Naive B cell (primary cell): ENCODE data around the gene ZC3H4. TPM values are rescaled to one million over a fixed set of nuclear protein-coding genes. Genes with fewer than 3 reads are reported as not detected.
A peak's percentile ranks its signal among the peaks of the same experiment; 100 is the strongest.

Source experiments
- ATAC-seq, 2 donors: fragments of 150-1000 bp; cut with Tn5 transposase; 2 replicates each; pipeline ENCODE4 v1.10.0; 2021; ENCODE audit warnings: low read depth in 2 of 2, mild to moderate bottlenecking in 2 of 2, moderate library complexity in 2 of 2
- DNase-seq: peaks from one replicate; pipeline ENCODE4 v3.0.0; 2022
- H3K27ac Mint-ChIP-seq, 6 donors: one replicate each; pipeline ENCODE4 v1.8.0; 2020 to 2022; ENCODE audit warnings: mild to moderate bottlenecking in 6 of 6, mixed read lengths in 6 of 6, moderate library complexity in 5 of 6, inconsistent platforms in 2 of 6
- H3K27me3 Mint-ChIP-seq, 3 donors: one replicate each; pipeline ENCODE4 v1.8.0; 2021 to 2022; ENCODE audit warnings: mixed read lengths in 3 of 3, mild to moderate bottlenecking in 1 of 3
- H3K36me3 Mint-ChIP-seq, 2 donors: one replicate each; pipeline ENCODE4 v1.8.0; 2020 to 2022; ENCODE audit warnings: mixed read lengths in 2 of 2, inconsistent platforms in 1 of 2, mild to moderate bottlenecking in 1 of 2
- H3K4me1 Mint-ChIP-seq, 3 donors: one replicate each; pipeline ENCODE4 v1.8.0; 2020 to 2022; ENCODE audit warnings: mixed read lengths in 3 of 3, inconsistent platforms in 1 of 3, mild to moderate bottlenecking in 1 of 3, moderate library complexity in 1 of 3
- H3K4me3 Mint-ChIP-seq, 8 donors: one replicate each; pipeline ENCODE4 v1.8.0; 2020 to 2022; ENCODE audit warnings: mild to moderate bottlenecking in 8 of 8, mixed read lengths in 8 of 8, moderate library complexity in 8 of 8, inconsistent platforms in 2 of 8
- H3K9me3 Mint-ChIP-seq, 7 donors: one replicate each; pipeline ENCODE4 v1.8.0; 2020 to 2022; ENCODE audit warnings: mixed read lengths in 7 of 7, mild to moderate bottlenecking in 5 of 7, inconsistent platforms in 2 of 7, moderate library complexity in 1 of 7
- polyA plus RNA-seq, 6 donors: library from polyadenylated mRNA; unstranded; fragments of 300-500 nt; fragmentation: Illumina TruSeq; gene quantifications; one replicate each; pipeline ENCODE4 v1.2.3, GENCODE V29; 2021; ENCODE audit warnings: low read depth in 6 of 6

ZC3H4 gene
- polyA plus RNA-seq, 6 donors from 2014 or later = 0.46 to 2.6 (median 1.6) TPM

- peaks cover 0 to 9% of the 10 kb centered on the region in 2 donors for H3K36me3 Mint-ChIP-seq
- peak overlapping the region in 1 of 6 donors; percentile 31 for H3K27ac Mint-ChIP-seq
- DNase-seq (no peak), ATAC-seq (no peak)
- H3K4me1 Mint-ChIP-seq = peaks cover 30 to 50% (median 41%) of the 10 kb centered on the region in 3 donors
- no peak overlapping the region for H3K4me3 Mint-ChIP-seq
- H3K27me3 Mint-ChIP-seq = no peaks in the 10 kb centered on the region
- H3K9me3 Mint-ChIP-seq = no peaks in the 10 kb centered on the region
Observed at GRCh38 chr19:47097396-47098201, 16.0 kb downstream of the ZC3H4 start.

DNA sequence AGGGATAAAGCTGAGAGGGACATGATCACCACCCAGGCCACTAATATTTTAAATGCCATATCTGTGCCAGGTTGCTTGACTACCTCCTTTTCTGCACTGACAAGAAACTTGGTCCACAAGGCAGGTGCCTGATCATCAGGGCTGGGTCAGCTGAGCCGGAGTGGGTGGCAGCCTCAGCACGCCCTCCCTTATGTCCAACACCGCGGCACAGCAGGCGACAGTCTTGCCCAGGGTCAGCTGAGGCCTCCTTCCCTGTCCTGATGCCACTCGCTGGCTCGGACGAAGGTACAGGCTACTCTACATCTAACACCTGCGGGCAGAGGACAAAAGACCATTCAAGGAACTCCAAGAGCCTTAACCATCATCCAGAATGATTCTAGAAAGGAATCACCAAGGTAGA is 16.9 kb downstream of the ZC3H4 start:
- Mint-ChIP-seq H3K36me3 (peaks cover 0 to 9% of the 10 kb centered on the region in 2 donors), H3K4me1 (peaks cover 27 to 41% (median 32%) of the 10 kb centered on the region in 3 donors), H3K4me3 (no peak overlapping the region), H3K27ac (peak overlapping the region in 2 of 6 donors; percentile 28 to 31), H3K9me3 (no peaks in the 10 kb centered on the region), H3K27me3 (no peaks in the 10 kb centered on the region)
- no peak for ATAC-seq
- DNase-seq = no peak

DNA sequence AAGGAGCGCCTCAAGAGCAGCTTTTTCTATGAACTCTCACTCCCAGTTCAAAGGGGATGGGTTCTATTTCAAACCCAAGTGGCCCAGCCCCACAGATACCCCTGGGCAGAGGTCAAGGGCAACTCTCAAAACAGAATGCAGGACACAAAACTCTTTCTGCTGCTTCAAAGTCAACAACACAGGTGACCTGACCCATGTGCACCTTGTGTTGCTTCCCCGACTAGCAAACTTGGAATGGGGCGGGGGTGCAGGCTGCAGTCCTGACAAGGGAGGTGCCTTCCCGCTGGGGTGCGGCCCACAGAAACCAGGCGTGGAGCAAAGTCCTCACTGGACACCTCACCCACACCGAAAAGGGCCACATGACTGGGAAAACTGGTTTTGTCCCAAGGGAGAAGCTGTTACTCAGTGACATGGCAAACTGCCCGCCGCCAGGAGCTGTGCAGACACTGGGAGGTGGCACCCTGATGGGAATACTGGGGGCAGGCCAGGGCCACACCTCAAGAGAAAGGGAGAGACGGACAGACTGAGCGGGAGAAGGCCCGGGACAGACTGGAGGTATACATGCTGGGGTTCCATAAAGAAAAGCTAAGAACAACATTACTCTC is 17.4 kb downstream of the ZC3H4 start:
- ATAC-seq (no peak), DNase-seq (no peak)
- Mint-ChIP-seq H3K4me3 (no peak overlapping the region), H3K27ac (peak overlapping the region in 4 of 6 donors; percentile 70 to 83 (median 76)), H3K27me3 (no peaks in the 10 kb centered on the region), H3K4me1 (peaks cover 27 to 38% (median 32%) of the 10 kb centered on the region in 3 donors), H3K9me3 (no peaks in the 10 kb centered on the region), H3K36me3 (peaks cover 0 to 9% of the 10 kb centered on the region in 2 donors)

DNA sequence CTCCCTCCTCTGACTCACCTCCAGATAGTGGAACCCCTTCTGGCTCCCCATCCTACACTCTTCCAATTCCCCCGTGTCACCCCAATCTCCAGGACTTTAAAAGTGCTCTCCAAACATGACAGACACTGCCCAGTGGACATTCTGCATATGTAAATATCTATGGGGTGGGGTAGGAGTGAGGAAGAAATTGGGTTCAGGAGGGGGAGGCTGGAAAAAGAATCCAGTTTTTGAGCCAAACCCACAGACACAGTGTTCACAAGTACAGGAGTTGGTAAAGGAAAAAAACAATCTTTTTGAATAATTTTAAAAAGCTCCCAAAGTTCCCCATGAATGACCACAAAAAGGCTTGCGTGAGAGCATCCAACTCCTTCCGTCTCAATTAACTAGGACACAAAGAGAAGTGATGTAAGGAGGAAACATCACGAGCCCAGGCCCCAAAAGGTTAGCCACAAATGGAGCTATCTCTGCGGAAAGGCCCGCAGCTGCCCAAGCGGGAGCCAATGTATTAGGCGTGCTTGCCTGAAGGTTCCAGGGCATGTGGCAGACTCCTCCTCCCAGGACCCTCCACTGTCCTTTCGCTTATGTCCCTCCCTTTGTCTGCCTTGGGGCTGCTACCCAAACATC is 18.0 kb downstream of the ZC3H4 start:
- H3K4me3 Mint-ChIP-seq = peak overlapping the region in 1 of 8 donors; percentile 2
- no peaks in the 10 kb centered on the region for H3K27me3 Mint-ChIP-seq
- peaks cover 0 to 9% of the 10 kb centered on the region in 2 donors for H3K36me3 Mint-ChIP-seq
- peaks cover 28 to 38% (median 32%) of the 10 kb centered on the region in 3 donors for H3K4me1 Mint-ChIP-seq
- H3K27ac Mint-ChIP-seq = peak overlapping the region in 4 of 6 donors; percentile 54 to 84 (median 80)
- ATAC-seq = no peak
- no peaks in the 10 kb centered on the region for H3K9me3 Mint-ChIP-seq
- DNase-seq = no peak

DNA sequence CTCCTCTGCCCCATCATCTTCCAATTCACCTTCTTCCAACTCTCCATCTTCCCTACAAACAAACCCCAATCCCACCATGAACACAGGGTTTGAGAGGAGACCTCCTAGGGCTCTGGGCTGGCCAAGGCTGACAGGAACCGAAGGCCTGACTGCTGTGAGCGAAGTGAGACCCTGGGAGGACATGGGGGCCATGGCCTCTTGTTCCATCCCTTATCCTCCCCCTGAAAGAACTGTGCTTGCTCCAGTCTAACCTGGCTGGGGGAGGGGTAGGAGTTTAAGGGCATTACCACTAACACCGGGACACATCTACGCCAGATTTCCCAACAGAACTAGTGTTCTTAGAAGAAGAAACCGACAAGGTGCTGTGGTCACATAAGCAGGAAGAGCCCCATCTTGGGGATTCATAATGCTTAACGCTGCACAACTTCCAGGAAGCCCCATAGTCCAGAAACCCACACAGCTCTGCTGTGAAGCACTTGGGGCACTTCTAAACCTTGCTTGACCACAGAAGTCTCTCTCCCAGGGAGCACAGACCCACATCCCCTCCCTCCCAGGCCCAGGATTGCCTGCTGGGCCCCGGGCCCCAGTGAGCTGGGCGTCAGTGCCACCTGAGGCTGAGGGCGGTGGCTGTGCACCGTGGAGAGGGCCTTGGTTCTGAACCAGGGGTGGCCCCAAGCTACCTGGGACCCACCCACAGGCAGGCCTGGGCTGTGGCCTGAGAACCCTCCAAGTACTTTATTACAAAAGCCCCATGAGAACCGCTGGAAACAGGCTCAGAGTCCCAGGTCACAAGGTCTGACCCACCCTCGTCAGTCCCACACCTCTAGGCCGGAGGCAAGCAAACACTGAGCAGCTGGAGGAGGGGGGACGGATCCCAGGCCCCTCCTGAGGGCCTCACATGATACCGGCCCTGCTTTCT is 18.8 kb downstream of the ZC3H4 start:
- Mint-ChIP-seq H3K36me3 (peaks cover 0 to 9% of the 10 kb centered on the region in 2 donors), H3K4me1 (peaks cover 26 to 33% (median 27%) of the 10 kb centered on the region in 3 donors), H3K4me3 (peak overlapping the region in 1 of 8 donors; percentile 23), H3K27me3 (no peaks in the 10 kb centered on the region), H3K27ac (peak overlapping the region in 5 of 6 donors; percentile 54 to 89 (median 80)), H3K9me3 (no peaks in the 10 kb centered on the region)
- ATAC-seq = peak in 1 of 2 donors; percentile 38
- no peak for DNase-seq

DNA sequence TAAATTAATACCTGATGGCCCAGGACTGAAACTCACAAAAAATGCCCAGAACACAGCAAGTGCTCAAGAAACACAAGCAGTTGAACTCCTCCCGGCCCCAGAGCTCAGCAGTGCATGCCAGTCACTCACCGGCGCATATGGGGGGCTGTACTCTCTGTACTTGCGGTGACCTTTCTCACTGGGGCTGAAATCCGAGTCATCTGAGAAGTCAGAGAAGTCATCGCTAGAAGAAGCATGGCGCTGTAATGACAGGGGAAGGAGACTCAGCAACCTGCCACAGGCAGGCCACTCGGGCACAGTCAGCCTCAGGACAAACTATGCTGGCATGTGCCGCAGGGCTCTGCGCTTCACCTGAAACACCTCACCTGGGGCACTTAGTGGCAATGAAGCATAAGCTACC is 19.7 kb downstream of the ZC3H4 start:
- Mint-ChIP-seq H3K4me1 (peaks cover 24 to 30% (median 25%) of the 10 kb centered on the region in 3 donors), H3K36me3 (peaks cover 0 to 9% of the 10 kb centered on the region in 2 donors)
- peak; percentile 48 to 83 for ATAC-seq

DNA sequence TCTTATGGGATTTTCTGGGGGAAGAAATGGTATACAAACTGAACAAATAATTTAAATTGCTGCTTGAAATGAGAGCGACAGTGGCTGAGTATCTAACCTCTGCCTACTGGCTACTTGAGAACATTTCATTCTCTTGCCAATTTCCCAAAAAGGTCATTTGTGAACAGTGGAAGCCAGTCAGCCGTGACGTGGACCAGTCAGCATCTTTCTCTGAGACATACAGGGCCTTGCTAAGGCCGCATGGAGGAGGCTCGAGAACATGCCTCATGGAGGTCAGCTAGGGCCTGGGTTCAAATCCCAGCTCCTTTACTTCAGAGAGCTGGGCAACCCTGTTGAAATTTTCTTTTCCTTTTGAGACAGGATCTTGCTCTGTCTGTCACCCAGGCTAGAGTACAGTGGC is 20.3 kb downstream of the ZC3H4 start:
- H3K36me3 Mint-ChIP-seq = peaks cover 0 to 9% of the 10 kb centered on the region in 2 donors
- H3K4me1 Mint-ChIP-seq = peaks cover 19 to 26% (median 21%) of the 10 kb centered on the region in 3 donors
- ATAC-seq (no peak), DNase-seq (no peak)
- no peaks in the 10 kb centered on the region for H3K9me3 Mint-ChIP-seq
- no peaks in the 10 kb centered on the region for H3K27me3 Mint-ChIP-seq
- peak overlapping the region in 3 of 6 donors; percentile 24 to 83 (median 24) for H3K27ac Mint-ChIP-seq
- H3K4me3 Mint-ChIP-seq = no peak overlapping the region

More for the DNA sequence above, 19.7 kb downstream of the ZC3H4 start:
- peak overlapping the region in 3 of 6 donors; percentile 24 to 83 (median 64) for H3K27ac Mint-ChIP-seq
- H3K4me3 Mint-ChIP-seq = no peak overlapping the region
- no peak for DNase-seq
- no peaks in the 10 kb centered on the region for H3K9me3 Mint-ChIP-seq
- H3K27me3 Mint-ChIP-seq = no peaks in the 10 kb centered on the region

- Mint-ChIP-seq H3K4me1 (peaks cover 20 to 21% (median 20%) of the 10 kb centered on the region in 3 donors), H3K9me3 (no peaks in the 10 kb centered on the region), H3K36me3 (peaks cover 0 to 11% of the 10 kb centered on the region in 2 donors), H3K27ac (peak overlapping the region in 3 of 6 donors; percentile 12 to 59 (median 52)), H3K4me3 (no peak overlapping the region), H3K27me3 (no peaks in the 10 kb centered on the region)
- ATAC-seq (no peak), DNase-seq (no peak)
Observed at GRCh38 chr19:47089767-47090350, 23.7 kb downstream of the ZC3H4 start.

- DNase-seq = no peak
- Mint-ChIP-seq H3K27me3 (no peaks in the 10 kb centered on the region), H3K36me3 (peaks cover 4 to 14% of the 10 kb centered on the region in 2 donors), H3K27ac (peak overlapping the region in 3 of 6 donors; percentile 24 to 79 (median 42)), H3K4me3 (no peak overlapping the region), H3K9me3 (no peaks in the 10 kb centered on the region), H3K4me1 (peaks cover 15 to 16% (median 15%) of the 10 kb centered on the region in 3 donors)
- no peak for ATAC-seq
Observed at GRCh38 chr19:47086280-47086679, 27.3 kb downstream of the ZC3H4 start.

DNA sequence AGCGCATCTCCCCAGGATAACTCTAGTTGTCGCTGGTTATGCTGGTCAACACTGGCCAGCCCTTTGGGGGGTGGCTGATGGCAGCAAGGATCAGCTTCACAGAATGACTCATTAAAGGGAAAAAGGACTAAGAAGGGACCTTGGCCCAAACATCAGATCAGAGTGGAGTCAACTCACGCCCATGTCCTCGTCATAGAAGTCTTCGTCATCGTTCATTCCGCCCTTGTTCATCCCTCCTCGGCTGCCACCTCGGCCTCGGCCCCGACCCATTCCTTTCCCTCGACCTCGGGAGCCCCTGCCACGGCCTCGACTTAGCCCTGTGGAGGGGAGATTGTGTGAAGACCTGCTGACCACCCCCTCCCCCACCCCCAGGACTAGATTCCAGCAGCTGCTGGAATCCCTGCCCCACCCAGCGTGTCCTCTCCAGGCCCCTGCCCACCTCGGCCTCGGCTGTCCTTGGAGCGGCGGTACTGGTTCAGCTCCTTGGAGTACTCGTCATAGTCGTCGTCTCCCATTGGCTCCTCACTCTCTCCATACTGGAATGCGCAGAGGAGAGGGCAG is 28.6 kb downstream of the ZC3H4 start:
- Mint-ChIP-seq H3K36me3 (peaks cover 4 to 14% of the 10 kb centered on the region in 2 donors), H3K4me1 (peaks cover 12 to 15% (median 15%) of the 10 kb centered on the region in 3 donors), H3K27me3 (no peaks in the 10 kb centered on the region), H3K9me3 (no peaks in the 10 kb centered on the region), H3K4me3 (no peak overlapping the region), H3K27ac (peak overlapping the region in 4 of 6 donors; percentile 15 to 72 (median 50))
- DNase-seq (no peak), ATAC-seq (no peak)

GRCh38 chr19:47082493-47082892 is 31.1 kb downstream of the ZC3H4 start:
- Mint-ChIP-seq H3K4me3 (no peak overlapping the region), H3K27me3 (no peaks in the 10 kb centered on the region), H3K36me3 (peaks cover 4 to 14% of the 10 kb centered on the region in 2 donors), H3K4me1 (peaks cover 12 to 17% (median 15%) of the 10 kb centered on the region in 3 donors), H3K27ac (no peak overlapping the region), H3K9me3 (no peaks in the 10 kb centered on the region)
- ATAC-seq (no peak), DNase-seq (no peak)

GRCh38 chr19:47081095-47081494 is 32.5 kb downstream of the ZC3H4 start:
- no peak for ATAC-seq
- Mint-ChIP-seq H3K4me1 (peaks cover 7 to 12% (median 9%) of the 10 kb centered on the region in 3 donors), H3K9me3 (no peaks in the 10 kb centered on the region), H3K27me3 (no peaks in the 10 kb centered on the region), H3K36me3 (peaks cover 4 to 14% of the 10 kb centered on the region in 2 donors), H3K27ac (peak overlapping the region in 1 of 6 donors; percentile 42), H3K4me3 (no peak overlapping the region)
- no peak for DNase-seq
